GM06990 (cell line): ENCODE measurements around the gene COPG1.

Experiments used
- DNase-seq: peaks from one replicate; pipeline ENCODE4 v3.0.0-alpha.2; 2011; ENCODE audit not compliant: insufficient read length; ENCODE audit errors: extremely low read depth
- H3K27me3 ChIP-seq: replicated peaks from 2 replicates; pipeline ENCODE4 v1.6.0; 2011; ENCODE audit warnings: low read length; ENCODE audit not compliant: control insufficient read depth, insufficient read depth
- H3K36me3 ChIP-seq: 2 replicates; pipeline ENCODE4 v1.5.1; 2011; ENCODE audit warnings: low read length; ENCODE audit not compliant: control insufficient read depth, insufficient read depth
- H3K4me3 ChIP-seq: replicated peaks from 2 replicates; pipeline ENCODE4 v1.5.1; 2011; ENCODE audit warnings: low read depth, mild to moderate bottlenecking, control low read depth, low read length
- TF ChIP-seq, protein P1 (sequence below): IDR thresholded peaks from 2 replicates; pipeline ENCODE4 v1.5.1; 2011; ENCODE audit warnings: low read length, control low read depth, mild to moderate bottlenecking, inconsistent platforms; ENCODE audit not compliant: insufficient read depth, poor library complexity, severe bottlenecking

The COPG1 gene

DNA sequence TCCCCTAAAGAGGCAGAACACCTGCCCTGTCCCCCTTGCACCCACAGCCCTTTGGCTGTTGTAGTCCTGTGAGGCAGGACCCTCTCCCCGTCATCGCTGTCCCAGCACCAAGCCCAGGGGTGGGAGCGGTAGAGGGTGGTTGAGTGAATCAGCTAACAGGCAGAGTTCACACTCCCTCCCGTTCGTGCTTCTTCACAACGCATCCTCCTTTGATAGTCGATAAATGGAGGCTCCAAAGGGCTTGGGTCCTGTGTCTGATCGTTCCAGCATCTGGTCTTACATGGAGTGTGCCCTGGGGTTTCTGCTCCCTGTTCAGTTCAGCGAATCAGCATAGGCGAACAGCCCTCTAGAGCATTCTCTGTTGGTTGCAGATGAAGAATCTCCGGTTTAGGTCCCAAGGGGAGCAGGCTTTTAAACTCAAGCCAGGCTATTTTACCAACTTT, 28.4 kb downstream of the COPG1 start:
- no peak overlapping the region for H3K4me3 ChIP-seq
- H3K27me3 ChIP-seq: no peaks in the 10 kb centered on the region
- no peak for DNase-seq
- TF ChIP-seq, protein P1, sequence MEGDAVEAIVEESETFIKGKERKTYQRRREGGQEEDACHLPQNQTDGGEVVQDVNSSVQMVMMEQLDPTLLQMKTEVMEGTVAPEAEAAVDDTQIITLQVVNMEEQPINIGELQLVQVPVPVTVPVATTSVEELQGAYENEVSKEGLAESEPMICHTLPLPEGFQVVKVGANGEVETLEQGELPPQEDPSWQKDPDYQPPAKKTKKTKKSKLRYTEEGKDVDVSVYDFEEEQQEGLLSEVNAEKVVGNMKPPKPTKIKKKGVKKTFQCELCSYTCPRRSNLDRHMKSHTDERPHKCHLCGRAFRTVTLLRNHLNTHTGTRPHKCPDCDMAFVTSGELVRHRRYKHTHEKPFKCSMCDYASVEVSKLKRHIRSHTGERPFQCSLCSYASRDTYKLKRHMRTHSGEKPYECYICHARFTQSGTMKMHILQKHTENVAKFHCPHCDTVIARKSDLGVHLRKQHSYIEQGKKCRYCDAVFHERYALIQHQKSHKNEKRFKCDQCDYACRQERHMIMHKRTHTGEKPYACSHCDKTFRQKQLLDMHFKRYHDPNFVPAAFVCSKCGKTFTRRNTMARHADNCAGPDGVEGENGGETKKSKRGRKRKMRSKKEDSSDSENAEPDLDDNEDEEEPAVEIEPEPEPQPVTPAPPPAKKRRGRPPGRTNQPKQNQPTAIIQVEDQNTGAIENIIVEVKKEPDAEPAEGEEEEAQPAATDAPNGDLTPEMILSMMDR: no peak
- H3K36me3 ChIP-seq: peaks cover 22% of the 10 kb centered on the region

DNA sequence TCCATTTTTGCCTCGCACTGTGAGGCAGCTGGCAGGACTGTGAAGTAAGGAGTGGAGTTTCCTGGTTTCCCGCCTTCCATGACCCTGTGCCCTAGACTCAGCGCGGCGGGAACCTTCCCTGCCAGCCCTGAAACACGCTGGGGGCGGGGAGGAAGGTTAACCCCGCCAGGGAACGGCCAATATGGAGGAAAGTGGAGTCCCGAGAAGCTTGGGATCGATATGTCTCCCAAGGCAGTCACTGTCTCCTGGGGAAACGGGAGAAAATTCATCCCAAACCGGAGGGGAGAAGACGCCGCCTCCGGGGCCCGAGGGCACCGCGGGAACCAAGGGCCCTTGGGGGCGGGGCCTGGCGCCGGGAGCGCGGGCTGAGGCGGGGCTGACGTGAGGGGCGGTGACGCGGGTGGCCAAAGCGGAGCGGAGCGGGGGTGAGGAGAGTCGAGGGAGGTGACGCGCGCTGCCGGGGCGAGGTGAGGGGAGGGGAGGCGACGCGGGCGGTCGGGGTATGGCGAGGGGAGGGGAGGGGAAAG, 29.1 kb downstream of the COPG1 start, which contains the start of gene HMCES:
Gene HMCES (plus strand): TSS at position 432 of the 527 bp plus-strand sequence. CDS start 863 bp downstream, outside the sequence.
- H3K36me3 ChIP-seq: peaks cover 22% of the 10 kb centered on the region
- peak; percentile 88 for DNase-seq
- TF ChIP-seq, protein P1: no peak
- no peaks in the 10 kb centered on the region for H3K27me3 ChIP-seq
- peak within 1 kb of the TSS; percentile 91 for H3K4me3 ChIP-seq

DNA sequence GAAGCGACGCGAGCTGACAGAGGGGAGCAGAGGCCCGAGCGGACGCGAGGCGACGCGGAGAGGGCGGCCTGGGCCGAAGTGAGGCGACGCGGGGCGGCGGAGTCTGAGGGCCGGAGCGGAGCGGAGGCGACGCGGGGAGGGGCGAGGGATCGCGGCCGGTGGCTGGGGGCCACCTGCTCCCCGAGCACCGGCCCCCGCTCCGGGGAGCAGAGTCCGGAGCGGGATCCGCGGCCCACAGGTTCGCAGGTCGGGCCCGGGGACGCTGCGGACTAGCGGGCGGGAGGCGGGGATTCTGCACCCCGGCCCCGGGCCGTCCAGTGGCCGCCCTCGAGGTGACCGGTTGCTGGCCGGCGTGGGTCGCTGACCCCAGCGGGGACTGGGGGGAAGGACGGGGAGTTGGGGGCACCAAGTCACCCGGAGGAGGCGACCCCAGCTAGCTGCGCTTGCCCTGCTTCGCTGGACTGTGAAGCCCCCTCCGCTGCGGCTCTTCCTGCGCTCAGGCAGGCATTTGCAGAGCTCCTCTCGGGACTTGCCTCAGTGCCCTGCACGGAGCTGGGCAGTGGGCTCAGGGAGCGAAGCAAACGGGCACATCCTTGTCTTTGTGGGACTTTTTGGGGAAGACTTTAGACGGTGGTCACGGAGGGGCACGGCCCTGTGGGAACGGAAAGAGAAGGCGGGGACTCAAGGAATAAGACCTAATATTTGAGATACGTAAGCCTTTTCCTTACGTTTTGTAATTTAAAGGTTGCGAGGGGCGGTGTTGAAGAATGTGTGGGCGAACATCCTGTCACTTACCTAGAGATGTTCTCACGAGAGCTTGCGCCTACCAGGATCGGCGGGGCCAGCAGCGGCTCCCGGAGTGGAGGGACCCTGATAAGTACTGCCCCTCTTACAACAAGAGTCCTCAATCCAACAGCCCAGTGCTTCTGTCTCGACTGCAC, 29.8 kb downstream of the COPG1 start:
- TF ChIP-seq, protein P1: no peak
- peak overlapping the region; percentile 91 for H3K4me3 ChIP-seq
- H3K27me3 ChIP-seq: no peaks in the 10 kb centered on the region
- H3K36me3 ChIP-seq: peaks cover 18% of the 10 kb centered on the region
- DNase-seq: peak; percentile 68

DNA sequence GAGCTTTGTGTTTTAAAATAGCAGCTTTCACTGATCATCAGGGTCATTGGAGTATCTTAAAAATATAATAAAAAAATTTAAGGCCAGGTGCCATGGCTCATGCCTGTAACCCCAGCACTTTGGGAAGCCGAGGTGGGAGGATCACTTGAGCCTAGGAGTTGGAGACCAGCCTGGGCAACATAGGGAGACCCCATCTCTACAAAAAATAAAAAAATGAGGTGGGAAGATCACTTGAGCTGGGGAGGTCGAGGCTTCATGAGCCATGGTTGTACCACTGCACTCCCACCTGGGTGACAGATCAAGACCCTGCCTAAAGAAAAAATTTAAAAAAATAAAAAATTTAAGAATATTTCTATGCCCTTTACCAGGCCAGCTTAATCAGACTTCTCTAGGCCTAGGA, 30.8 kb downstream of the COPG1 start:
- Histone ChIP-seq H3K27me3 (no peaks in the 10 kb centered on the region), H3K4me3 (peak overlapping the region; percentile 91; the same call in 1 of the 2 replicates), H3K36me3 (peaks cover 9% of the 10 kb centered on the region)
- TF ChIP-seq, protein P1: no peak
- no peak for DNase-seq

DNA sequence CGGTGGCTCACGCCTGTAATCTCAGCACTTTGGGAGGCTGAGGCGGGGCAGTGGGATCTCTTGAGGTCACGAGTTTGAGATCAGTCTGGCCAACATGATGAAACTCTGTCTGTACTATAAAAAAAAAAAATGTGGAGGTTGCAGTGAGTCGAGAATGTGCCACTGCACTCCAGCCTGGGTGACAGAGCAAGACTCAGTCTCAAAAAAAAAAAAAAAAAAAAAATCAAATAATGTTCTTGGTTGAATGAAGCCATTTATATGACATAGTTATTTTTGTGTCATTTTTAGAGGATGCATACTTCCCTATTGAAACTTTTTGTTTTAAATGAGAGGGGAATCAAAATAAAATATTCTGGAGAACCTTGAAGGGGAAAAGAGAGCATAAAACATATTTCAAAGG, 32.3 kb downstream of the COPG1 start:
- no peak for DNase-seq
- Histone ChIP-seq H3K27me3 (no peaks in the 10 kb centered on the region), H3K36me3 (peaks cover 9% of the 10 kb centered on the region), H3K4me3 (no peak overlapping the region)
- TF ChIP-seq, protein P1: no peak
